ENCODE data around the gene IL26. TPM values are rescaled to one million over a fixed set of nuclear protein-coding genes. Genes with fewer than 3 reads are reported as not detected.

The IL26 gene
- total and polyA plus RNA-seq, 2 of the 4 experiments (the other 2 are of a cell fraction): not detected

DNA sequence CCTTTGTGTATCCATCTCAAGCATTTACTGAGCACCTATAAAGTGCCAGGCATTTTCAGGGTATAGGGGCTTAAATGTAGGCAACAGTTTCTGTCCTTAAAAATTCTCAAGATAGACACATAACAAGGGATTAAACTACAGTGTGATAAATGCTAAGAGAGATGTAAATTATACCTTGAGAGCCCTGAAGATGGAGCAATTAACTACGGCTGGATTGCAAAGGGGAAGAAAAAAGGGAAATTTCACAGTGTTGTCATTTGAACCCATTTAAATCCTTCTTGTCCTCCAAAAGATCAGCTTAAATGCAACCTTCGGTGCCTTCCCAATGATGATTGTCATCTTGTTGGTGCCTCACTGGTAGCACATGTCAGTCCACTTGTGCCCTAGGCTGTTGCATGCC, 11.5 kb upstream of the IL26 start:
- no peaks in the 10 kb centered on the region for H3K79me1 ChIP-seq (ENCODE audit: low read depth in 1 of 2, low read length in 2 of 2)
- peaks cover 6% of the 10 kb centered on the region; the same call in 1 of the 2 replicates for H3K27me3 ChIP-seq (ENCODE audit: control insufficient read depth, insufficient read depth, low read length)
- CTCF ChIA-PET: no interaction called here
- in situ Hi-C loops (cut with MboI; ENCODE audit: low sequenced_read_pairs) (no loop called here), intact Hi-C loops (cut with micrococcal nuclease) (loop anchor here (1.0 kb wide), 1 partner anchor 80 kb away; no protein-coding TSS in a partner anchor), dilution Hi-C loops (cut with HindIII; ENCODE audit: low sequenced_read_pairs, unreplicated experiment) (no loop called here)
- TF ChIP-seq CTCF (conservative IDR thresholded peaks at IDR 0.05; ENCODE audit: low read depth, low read length) (peak; percentile 34), MAZ (IDR thresholded peaks at IDR 0.05; ENCODE audit: borderline replicate concordance, low read depth, low read length) (no peak)
- peak overlapping the region; percentile 37; the same call in 1 of the 2 replicates for H4K91ac ChIP-seq (ENCODE audit: insufficient read depth, low read depth, low read length)
- 100% methylated on average over 1 of the region's 2 CpGs; no CpG with 5 or more reads in 1 of the 2 experiments for WGBS, 2 experiments (ENCODE audit: extremely low coverage in 2 of 2, insufficient read length in 1 of 2)
- H3K14ac ChIP-seq (replicated peaks; ENCODE audit: low read depth, low read length): peak overlapping the region; percentile 52; the same call in 1 of the 2 replicates
- no peak overlapping the region for H3K4me3 ChIP-seq (ENCODE audit: insufficient read depth, low read depth, low read length)
- no peak overlapping the region for H2BK120ac ChIP-seq (ENCODE audit: low read depth, low read length)
- H2AFZ ChIP-seq (replicated peaks; ENCODE audit: low read length, poor library complexity): peak overlapping the region; percentile 49
- no peaks in the 10 kb centered on the region for H3K36me3 ChIP-seq (ENCODE audit: control insufficient read depth, insufficient read depth, low read length)
- 0 out of 2 replicates have a peak, but pooled peaks cover 5% of the 10 kb centered on the region for H3K9me1 ChIP-seq (ENCODE audit: insufficient read depth, low read length)
- no peaks in the 10 kb centered on the region for H4K20me1 ChIP-seq (ENCODE audit: insufficient read depth, low read length)
- H2BK15ac ChIP-seq (ENCODE audit: low read depth, low read length): no peak overlapping the region
- H4K5ac ChIP-seq (ENCODE audit: low read depth, low read length): no peak overlapping the region
- H3K9ac ChIP-seq (ENCODE audit: low read depth, low read length): no peak overlapping the region
- H3K9me3 ChIP-seq (ENCODE audit: control insufficient read depth, insufficient read depth, low read length): no peaks in the 10 kb centered on the region
- no peak overlapping the region for H4K8ac ChIP-seq (ENCODE audit: low read depth in 2 of 2, low read length in 2 of 2)
- no peak overlapping the region for H2BK5ac ChIP-seq (ENCODE audit: low read depth, low read length, poor library complexity, severe bottlenecking)
- H3K4ac ChIP-seq (ENCODE audit: low read depth, low read length): 0 out of 2 replicates have a peak overlapping the region, but pooled peaks have one; percentile 2
- H3K23ac ChIP-seq (ENCODE audit: low read depth, low read length): no peak overlapping the region
- H3K4me2 ChIP-seq (ENCODE audit: low read depth, low read length): peak overlapping the region; percentile 62; the same call in 1 of the 2 replicates
- H2AK5ac ChIP-seq (ENCODE audit: low read depth, low read length): no peak overlapping the region
- no peak overlapping the region for H3K27ac ChIP-seq (ENCODE audit: insufficient read depth, low read length)
- ATAC-seq (ENCODE audit: low read depth) (no peak), DNase-seq (no peak)
- BruUV-seq (replicated peaks): no TSS peak
- peaks cover 8% of the 10 kb centered on the region for H3K4me1 ChIP-seq (ENCODE audit: control insufficient read depth, insufficient read depth, low read length)
- POLR2A ChIA-PET (ENCODE audit: unreplicated experiment): no interaction called here
- no peak overlapping the region for H2BK20ac ChIP-seq (ENCODE audit: low read depth, low read length)
- no peak overlapping the region for H3K56ac ChIP-seq (ENCODE audit: extremely low read depth, insufficient read depth, low read length)
- no peak overlapping the region for H2AK9ac ChIP-seq (replicated peaks; ENCODE audit: low read depth, low read length, poor library complexity)
- H3K18ac ChIP-seq (ENCODE audit: low read depth, low read length): peak overlapping the region; percentile 31; the same call in 1 of the 2 replicates
